OCI-LY7 (cell line): ENCODE results near the gene TAB3. TPM values are rescaled to one million over a fixed set of nuclear protein-coding genes. Genes with fewer than 3 reads are reported as not detected.

Source experiments
- BruUV-seq: library from RNA; stranded (reverse); fragments of 400-500 nt; replicated peaks from 2 replicates; lab custom pipeline; 2021; lab: Mats Ljungman, UMichigan
- CTCF ChIA-PET: fragments of 300-600 bp; sonication (Branson Sonifier 250); formaldehyde crosslinking; loops from one replicate; lab custom pipeline; 2022; ENCODE audit warnings: antibody characterized with exemption; ENCODE audit not compliant: unreplicated experiment; lab: Charles Lee
- POLR2A ChIA-PET: fragments of 300-600 bp; sonication (Branson Sonifier 250); formaldehyde crosslinking; loops from one replicate; lab custom pipeline; 2022; ENCODE audit warnings: antibody characterized with exemption; lab: Charles Lee
- DNase-seq: peaks from one replicate; pipeline ENCODE4 v3.0.0-alpha.2; 2015; ENCODE audit warnings: low spot score
- H2AFZ ChIP-seq: fragments of 200-600 bp; sonication (generic), shearing (Covaris generic); 2 replicates; pipeline ENCODE4 v1.6.1; 2014; ENCODE audit warnings: mild to moderate bottlenecking, antibody characterized with exemption, low read length, moderate library complexity
- H3K27ac ChIP-seq: fragments of 200-600 bp; sonication (generic); 2 replicates; pipeline ENCODE4 v1.5.1; 2014; ENCODE audit warnings: mixed run types, low read depth, mild to moderate bottlenecking, moderate library complexity, low read length, inconsistent platforms; ENCODE audit not compliant: poor library complexity, severe bottlenecking
- H3K36me3 ChIP-seq: fragments of 200-600 bp; sonication (generic); 2 replicates; pipeline ENCODE4 v1.6.1; 2014; ENCODE audit warnings: mild to moderate bottlenecking, antibody characterized with exemption, low read length, moderate library complexity, mixed read lengths; ENCODE audit not compliant: insufficient read depth
- H3K4me1 ChIP-seq: fragments of 200-600 bp; sonication (generic); 2 replicates; pipeline ENCODE4 v1.5.1; 2014; ENCODE audit warnings: mild to moderate bottlenecking, low read length; ENCODE audit not compliant: insufficient read depth, poor library complexity, severe bottlenecking
- H3K4me2 ChIP-seq: fragments of 200-600 bp; sonication (generic); 2 replicates; pipeline ENCODE4 v1.6.1; 2014; ENCODE audit warnings: mild to moderate bottlenecking, low read length
- H3K4me3 ChIP-seq: fragments of 200-600 bp; sonication (generic); 2 replicates; pipeline ENCODE4 v1.5.1; 2014; ENCODE audit warnings: mild to moderate bottlenecking, low read depth, low read length; ENCODE audit not compliant: poor library complexity, severe bottlenecking
- H3K79me2 ChIP-seq: fragments of 200-600 bp; sonication (generic); 2 replicates; pipeline ENCODE4 v1.6.1; 2016; ENCODE audit warnings: low read depth, mild to moderate bottlenecking, low read length, moderate library complexity, mixed read lengths; ENCODE audit not compliant: insufficient read depth
- H3K9me2 ChIP-seq: fragments of 200-600 bp; sonication (generic); 2 replicates; pipeline ENCODE4 v1.6.1; 2016; ENCODE audit warnings: mild to moderate bottlenecking, low read length, mixed read lengths; ENCODE audit not compliant: insufficient read depth
- H3K9me3 ChIP-seq: fragments of 200-600 bp; sonication (generic); 2 replicates; pipeline ENCODE4 v1.6.1; 2014; ENCODE audit warnings: mild to moderate bottlenecking, mixed run types, low read length, mixed read lengths
- H4K20me1 ChIP-seq: fragments of 200-600 bp; sonication (generic); 2 replicates; pipeline ENCODE4 v1.6.1; 2014; ENCODE audit warnings: mild to moderate bottlenecking, antibody characterized with exemption, low read length, moderate library complexity, mixed read lengths; ENCODE audit not compliant: insufficient read depth
- EZH2phosphoT487 ChIP-seq: fragments of 200-600 bp; sonication (generic); IDR thresholded peaks from 2 replicates; pipeline ENCODE4 v1.6.1; 2018; ENCODE audit warnings: low read depth, borderline replicate concordance, mild to moderate bottlenecking, mixed run types, antibody characterized with exemption, low read length, moderate library complexity, mixed read lengths
- intact Hi-C: fragments of 100-400 bp; cut with micrococcal nuclease; formaldehyde crosslinking; loops from one replicate; pipeline ENCODE4 v1.10.0; 2022; ENCODE audit not compliant: unreplicated experiment
- total RNA-seq, 2 experiments: library from RNA; depleted of rRNA in 1 of 2; stranded (reverse); fragments of >200 nt in 1 of 2; shearing (Covaris generic) in 1 of 2; gene quantifications; 2 replicates each; pipeline ENCODE4 v1.2.3, GENCODE V29; 2014 to 2022
- TF ChIP-seq, protein P1 (sequence below): fragments of 200-600 bp; sonication (generic); conservative IDR thresholded peaks from 2 replicates; pipeline ENCODE4 v1.5.1; 2014; ENCODE audit warnings: mild to moderate bottlenecking, antibody characterized with exemption, low read length, moderate library complexity, mixed read lengths

TAB3 gene
- total RNA-seq, 2 experiments from 2014 or later: 13.8 to 14.6 TPM

GRCh38 chrX:30905321-30905720 is 16.3 kb upstream of the TAB3 start:
- no peaks in the 10 kb centered on the region for H3K36me3 ChIP-seq
- CTCF ChIA-PET: no interaction called here
- BruUV-seq: no TSS peak
- no peak overlapping the region for H3K4me3 ChIP-seq
- POLR2A ChIA-PET: interaction anchor here (0.6 kb wide), 2 partner anchors 72 to 846 kb away, joined by 3 to 4 read pairs; no protein-coding TSS in a partner anchor
- DNase-seq: no peak
- H3K79me2 ChIP-seq: no peaks in the 10 kb centered on the region
- no peak overlapping the region for H2AFZ ChIP-seq
- H3K9me2 ChIP-seq: no peaks in the 10 kb centered on the region
- H4K20me1 ChIP-seq: no peaks in the 10 kb centered on the region
- H3K4me2 ChIP-seq: no peak overlapping the region
- no peaks in the 10 kb centered on the region for H3K4me1 ChIP-seq
- no peak overlapping the region for H3K27ac ChIP-seq
- intact Hi-C loops: no loop called here
- TF ChIP-seq, protein P1, sequence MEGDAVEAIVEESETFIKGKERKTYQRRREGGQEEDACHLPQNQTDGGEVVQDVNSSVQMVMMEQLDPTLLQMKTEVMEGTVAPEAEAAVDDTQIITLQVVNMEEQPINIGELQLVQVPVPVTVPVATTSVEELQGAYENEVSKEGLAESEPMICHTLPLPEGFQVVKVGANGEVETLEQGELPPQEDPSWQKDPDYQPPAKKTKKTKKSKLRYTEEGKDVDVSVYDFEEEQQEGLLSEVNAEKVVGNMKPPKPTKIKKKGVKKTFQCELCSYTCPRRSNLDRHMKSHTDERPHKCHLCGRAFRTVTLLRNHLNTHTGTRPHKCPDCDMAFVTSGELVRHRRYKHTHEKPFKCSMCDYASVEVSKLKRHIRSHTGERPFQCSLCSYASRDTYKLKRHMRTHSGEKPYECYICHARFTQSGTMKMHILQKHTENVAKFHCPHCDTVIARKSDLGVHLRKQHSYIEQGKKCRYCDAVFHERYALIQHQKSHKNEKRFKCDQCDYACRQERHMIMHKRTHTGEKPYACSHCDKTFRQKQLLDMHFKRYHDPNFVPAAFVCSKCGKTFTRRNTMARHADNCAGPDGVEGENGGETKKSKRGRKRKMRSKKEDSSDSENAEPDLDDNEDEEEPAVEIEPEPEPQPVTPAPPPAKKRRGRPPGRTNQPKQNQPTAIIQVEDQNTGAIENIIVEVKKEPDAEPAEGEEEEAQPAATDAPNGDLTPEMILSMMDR: no peak
- TF ChIP-seq EZH2phosphoT487: no peak
- no peaks in the 10 kb centered on the region for H3K9me3 ChIP-seq

DNA sequence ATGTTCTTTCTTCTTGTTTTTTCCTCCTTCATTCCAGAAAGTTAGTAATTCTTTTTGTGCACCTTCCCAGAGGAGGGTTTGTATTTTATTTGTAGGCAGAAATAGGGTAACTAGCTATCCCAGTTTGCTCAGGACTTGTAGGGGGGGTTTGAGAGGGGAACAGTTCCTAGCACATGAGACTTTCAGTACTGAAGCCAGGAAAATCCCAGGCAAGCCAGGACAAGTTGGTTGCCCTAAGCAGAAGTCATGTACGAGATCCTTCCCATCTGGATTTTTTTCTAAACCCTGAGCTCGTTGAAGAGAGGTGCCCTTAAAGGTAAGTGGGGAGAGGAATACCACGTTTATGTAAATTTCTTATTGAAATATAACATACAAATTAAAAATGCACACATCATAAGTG is 15.6 kb upstream of the TAB3 start:
- H3K4me1 ChIP-seq: no peaks in the 10 kb centered on the region
- no peaks in the 10 kb centered on the region for H3K9me2 ChIP-seq
- no peak overlapping the region for H3K4me3 ChIP-seq
- intact Hi-C loops: no loop called here
- H4K20me1 ChIP-seq: no peaks in the 10 kb centered on the region
- ChIA-PET CTCF (no interaction called here), POLR2A (interaction anchor here (0.6 to 1.2 kb wide), 3 partner anchors 13 to 847 kb away, joined by 3 read pairs; no protein-coding TSS in a partner anchor)
- H3K4me2 ChIP-seq: no peak overlapping the region
- H3K79me2 ChIP-seq: no peaks in the 10 kb centered on the region
- TF ChIP-seq EZH2phosphoT487: no peak
- TF ChIP-seq, protein P1: no peak
- no TSS peak for BruUV-seq
- no peak for DNase-seq
- no peak overlapping the region for H2AFZ ChIP-seq
- no peaks in the 10 kb centered on the region for H3K36me3 ChIP-seq
- no peak overlapping the region for H3K27ac ChIP-seq
- no peaks in the 10 kb centered on the region for H3K9me3 ChIP-seq

DNA sequence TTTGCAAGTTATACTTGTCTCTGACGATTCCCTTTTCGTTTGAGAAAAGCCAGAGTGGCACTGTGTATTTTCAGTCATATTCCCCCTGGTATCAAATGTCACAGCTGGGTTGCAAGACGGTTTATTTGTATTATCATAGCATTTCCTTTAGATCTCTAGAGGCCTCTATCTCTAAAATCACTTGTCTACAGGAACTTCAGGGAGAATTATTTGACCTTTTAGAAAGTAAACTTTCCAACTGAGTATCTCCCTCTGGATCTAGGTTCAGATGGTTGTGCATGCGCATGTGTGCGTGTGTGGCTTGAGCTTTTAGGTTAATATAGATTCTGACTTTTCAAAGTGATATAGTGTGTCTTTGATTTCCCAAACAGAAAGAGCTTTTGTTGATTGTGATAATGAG is 15.1 kb upstream of the TAB3 start:
- no peak for DNase-seq
- no peaks in the 10 kb centered on the region for H4K20me1 ChIP-seq
- H3K4me1 ChIP-seq: no peaks in the 10 kb centered on the region
- H3K4me3 ChIP-seq: no peak overlapping the region
- H2AFZ ChIP-seq: no peak overlapping the region
- H3K9me2 ChIP-seq: no peaks in the 10 kb centered on the region
- no TSS peak for BruUV-seq
- intact Hi-C loops: no loop called here
- POLR2A ChIA-PET: interaction anchor here (0.8 to 1.2 kb wide), 2 partner anchors 13 to 14 kb away, joined by 3 read pairs; no protein-coding TSS in a partner anchor
- H3K9me3 ChIP-seq: no peaks in the 10 kb centered on the region
- H3K36me3 ChIP-seq: no peaks in the 10 kb centered on the region
- no peaks in the 10 kb centered on the region for H3K79me2 ChIP-seq
- TF ChIP-seq, protein P1: no peak
- TF ChIP-seq EZH2phosphoT487: no peak
- CTCF ChIA-PET: no interaction called here
- no peak overlapping the region for H3K27ac ChIP-seq
- no peak overlapping the region for H3K4me2 ChIP-seq
